Loucy (cell line): ENCODE data around the gene RTN4.

Source experiments
- H2AFZ ChIP-seq: fragments of 200-600 bp; sonication (generic); 2 replicates; pipeline ENCODE4 v1.6.0; 2016; ENCODE audit warnings: antibody characterized with exemption, mild to moderate bottlenecking, low read length, moderate library complexity
- H3F3A ChIP-seq: fragments of 200-600 bp; 2 replicates; pipeline ENCODE4 v1.6.0; 2016; ENCODE audit warnings: antibody characterized with exemption, low read depth, mild to moderate bottlenecking
- H3K27me3 ChIP-seq: fragments of 200-600 bp; sonication (generic); 2 replicates; pipeline ENCODE4 v1.6.1; 2014; ENCODE audit warnings: low read length, mild to moderate bottlenecking; ENCODE audit not compliant: insufficient read depth, poor library complexity, severe bottlenecking
- H3K36me3 ChIP-seq: fragments of 200-600 bp; sonication (generic); 2 replicates; pipeline ENCODE4 v1.6.1; 2016; ENCODE audit warnings: low read length; ENCODE audit not compliant: insufficient read depth
- H3K4me1 ChIP-seq: fragments of 200-600 bp; sonication (generic); 2 replicates; pipeline ENCODE4 v1.5.1; 2014; ENCODE audit warnings: low read length, mild to moderate bottlenecking; ENCODE audit not compliant: insufficient read depth, poor library complexity, severe bottlenecking
- H3K4me2 ChIP-seq: fragments of 200-600 bp; sonication (generic); 2 replicates; pipeline ENCODE4 v1.6.0; 2014; ENCODE audit warnings: antibody characterized with exemption, low read length, low read depth, mild to moderate bottlenecking; ENCODE audit not compliant: poor library complexity, severe bottlenecking
- H3K4me3 ChIP-seq: fragments of 200-600 bp; sonication (generic); 2 replicates; pipeline ENCODE4 v1.5.1; 2014; ENCODE audit warnings: low read length, mild to moderate bottlenecking, mixed read lengths; ENCODE audit not compliant: poor library complexity, severe bottlenecking
- H3K79me2 ChIP-seq: fragments of 200-600 bp; sonication (generic); 2 replicates; pipeline ENCODE4 v1.6.1; 2014; ENCODE audit warnings: low read length; ENCODE audit not compliant: insufficient read depth
- H3K9ac ChIP-seq: fragments of 200-600 bp; sonication (generic); 2 replicates; pipeline ENCODE4 v1.6.0; 2014; ENCODE audit warnings: mild to moderate bottlenecking, low read depth, low read length, moderate library complexity; ENCODE audit not compliant: poor library complexity, severe bottlenecking
- H3K9me2 ChIP-seq: fragments of 200-600 bp; sonication (generic); replicated peaks from 2 replicates; pipeline ENCODE4 v1.6.1; 2016; ENCODE audit warnings: low read depth, low read length, mixed read lengths
- H3K9me3 ChIP-seq: fragments of 200-600 bp; sonication (generic); 2 replicates; pipeline ENCODE4 v1.6.1; 2014; ENCODE audit warnings: mild to moderate bottlenecking, antibody characterized with exemption, low read length, low read depth; ENCODE audit not compliant: insufficient read depth
- H4K20me1 ChIP-seq: fragments of 200-600 bp; sonication (generic); 2 replicates; pipeline ENCODE4 v1.6.0; 2014; ENCODE audit warnings: antibody characterized with exemption, low read length, mild to moderate bottlenecking; ENCODE audit not compliant: insufficient read depth, poor library complexity, severe bottlenecking
- EZH2phosphoT487 ChIP-seq: fragments of 200-600 bp; IDR thresholded peaks from 2 replicates; pipeline ENCODE4 v1.6.1; 2018; ENCODE audit warnings: antibody characterized with exemption, mild to moderate bottlenecking, moderate library complexity, borderline replicate concordance
- TF ChIP-seq, protein P1 (sequence below): fragments of 200-600 bp; sonication (generic); conservative IDR thresholded peaks from 2 replicates; pipeline ENCODE4 v1.5.1; 2014; ENCODE audit warnings: mild to moderate bottlenecking, antibody characterized with exemption, low read length

Gene RTN4

DNA sequence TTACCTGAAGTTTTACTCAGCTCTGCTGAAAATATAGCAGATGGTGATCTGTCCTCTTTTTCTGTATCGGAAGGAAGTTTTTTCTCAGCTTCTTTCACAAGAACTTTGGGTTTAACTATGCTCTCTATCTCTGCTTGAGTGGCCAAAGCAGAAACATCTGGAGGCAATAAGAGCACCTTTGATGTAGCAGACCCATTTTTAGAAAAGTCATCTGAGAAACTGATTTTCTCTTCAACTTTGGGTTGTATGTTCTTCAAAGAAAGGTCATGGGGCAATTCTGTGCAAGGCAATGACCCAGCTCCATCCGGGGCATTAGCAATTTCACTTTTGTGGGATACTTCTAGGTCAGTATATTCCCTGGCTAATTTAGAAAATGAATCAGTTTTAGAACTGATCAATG, 25.2 kb downstream of the RTN4 start:
- Histone ChIP-seq H3K79me2 (peaks cover 98% of the 10 kb centered on the region), H4K20me1 (peaks cover 98% of the 10 kb centered on the region), H3K9me3 (no peaks in the 10 kb centered on the region), H3K4me3 (no peak overlapping the region), H3K27me3 (no peaks in the 10 kb centered on the region), H3K9ac (no peak overlapping the region), H3K4me2 (no peak overlapping the region), H3K4me1 (peaks cover 14% of the 10 kb centered on the region), H3K36me3 (peaks cover 24% of the 10 kb centered on the region; the same call in 1 of the 2 replicates), H3K9me2 (no peaks in the 10 kb centered on the region), H3F3A (no peaks in the 10 kb centered on the region), H2AFZ (no peak overlapping the region)
- no peak for TF ChIP-seq EZH2phosphoT487

DNA sequence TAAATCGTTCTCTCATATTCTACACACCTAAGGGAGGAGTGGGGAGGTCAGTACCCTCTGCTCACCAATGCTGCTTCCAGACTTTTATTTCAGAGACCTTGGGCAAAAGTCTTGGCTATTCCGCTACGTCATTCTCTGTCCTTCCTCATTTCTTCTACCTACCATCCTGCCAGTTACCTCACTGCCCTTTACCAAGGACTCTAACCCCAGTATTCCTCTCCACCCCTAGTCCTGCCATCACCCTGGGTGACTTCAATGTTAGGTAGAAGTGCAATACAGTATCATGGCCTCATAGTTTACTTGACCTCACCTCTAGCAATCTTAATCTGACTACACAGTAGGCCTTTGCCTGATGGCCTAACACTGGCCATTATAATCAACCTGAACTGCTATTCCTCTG, 27.8 kb downstream of the RTN4 start:
- Histone ChIP-seq H3K4me3 (no peak overlapping the region), H3K36me3 (peaks cover 40% of the 10 kb centered on the region), H3K9ac (no peak overlapping the region), H3F3A (no peaks in the 10 kb centered on the region), H3K79me2 (peaks cover 98% of the 10 kb centered on the region), H3K9me2 (no peaks in the 10 kb centered on the region), H4K20me1 (peaks cover 96% of the 10 kb centered on the region), H3K4me2 (no peak overlapping the region), H3K9me3 (no peaks in the 10 kb centered on the region), H3K4me1 (peaks cover 14% of the 10 kb centered on the region), H2AFZ (no peak overlapping the region), H3K27me3 (no peaks in the 10 kb centered on the region)
- TF ChIP-seq, protein P1, sequence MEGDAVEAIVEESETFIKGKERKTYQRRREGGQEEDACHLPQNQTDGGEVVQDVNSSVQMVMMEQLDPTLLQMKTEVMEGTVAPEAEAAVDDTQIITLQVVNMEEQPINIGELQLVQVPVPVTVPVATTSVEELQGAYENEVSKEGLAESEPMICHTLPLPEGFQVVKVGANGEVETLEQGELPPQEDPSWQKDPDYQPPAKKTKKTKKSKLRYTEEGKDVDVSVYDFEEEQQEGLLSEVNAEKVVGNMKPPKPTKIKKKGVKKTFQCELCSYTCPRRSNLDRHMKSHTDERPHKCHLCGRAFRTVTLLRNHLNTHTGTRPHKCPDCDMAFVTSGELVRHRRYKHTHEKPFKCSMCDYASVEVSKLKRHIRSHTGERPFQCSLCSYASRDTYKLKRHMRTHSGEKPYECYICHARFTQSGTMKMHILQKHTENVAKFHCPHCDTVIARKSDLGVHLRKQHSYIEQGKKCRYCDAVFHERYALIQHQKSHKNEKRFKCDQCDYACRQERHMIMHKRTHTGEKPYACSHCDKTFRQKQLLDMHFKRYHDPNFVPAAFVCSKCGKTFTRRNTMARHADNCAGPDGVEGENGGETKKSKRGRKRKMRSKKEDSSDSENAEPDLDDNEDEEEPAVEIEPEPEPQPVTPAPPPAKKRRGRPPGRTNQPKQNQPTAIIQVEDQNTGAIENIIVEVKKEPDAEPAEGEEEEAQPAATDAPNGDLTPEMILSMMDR = no peak
- TF ChIP-seq EZH2phosphoT487 = no peak

DNA sequence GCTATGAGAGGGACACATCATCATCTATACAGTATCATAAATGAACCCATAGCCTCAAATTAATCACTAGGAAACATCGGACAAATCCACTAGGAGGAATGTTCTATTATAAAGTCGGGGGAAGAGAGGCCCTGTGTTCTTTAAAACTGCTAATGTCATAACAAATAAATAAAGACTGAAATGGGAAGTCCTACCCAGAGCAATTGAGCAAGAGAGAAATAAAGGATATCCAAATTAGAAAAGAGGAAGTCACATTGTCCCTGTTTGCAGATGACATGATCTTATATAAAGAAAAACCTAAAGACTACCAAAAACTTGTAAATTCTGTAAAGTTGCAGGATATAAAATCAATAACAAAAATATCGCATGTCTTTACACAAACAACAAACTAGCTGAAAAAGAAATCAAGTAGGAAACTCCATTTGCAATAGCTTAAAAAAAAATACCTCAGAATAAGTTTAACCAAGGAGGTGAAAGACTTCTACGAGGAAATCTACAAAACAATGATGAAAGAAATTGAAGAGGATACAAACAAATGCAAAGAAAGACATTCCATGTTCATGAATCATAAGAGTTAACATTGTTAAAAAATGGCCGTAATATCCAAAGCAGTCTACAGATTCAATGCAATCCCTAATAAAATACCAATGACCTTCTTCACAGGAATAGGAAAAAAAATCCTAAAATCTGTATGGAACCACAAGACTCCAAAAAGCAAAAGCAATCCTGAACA, 30.6 kb downstream of the RTN4 start:
- Histone ChIP-seq H3K36me3 (peaks cover 26% of the 10 kb centered on the region), H3K9me2 (no peaks in the 10 kb centered on the region), H4K20me1 (peaks cover 97% of the 10 kb centered on the region), H3K4me3 (no peak overlapping the region), H3K27me3 (no peaks in the 10 kb centered on the region), H3K9me3 (no peaks in the 10 kb centered on the region), H2AFZ (no peak overlapping the region), H3K9ac (no peak overlapping the region), H3K79me2 (peaks cover 98% of the 10 kb centered on the region), H3K4me1 (no peaks in the 10 kb centered on the region), H3K4me2 (no peak overlapping the region), H3F3A (no peaks in the 10 kb centered on the region)
- TF ChIP-seq, protein P1 = no peak
- no peak for TF ChIP-seq EZH2phosphoT487

DNA sequence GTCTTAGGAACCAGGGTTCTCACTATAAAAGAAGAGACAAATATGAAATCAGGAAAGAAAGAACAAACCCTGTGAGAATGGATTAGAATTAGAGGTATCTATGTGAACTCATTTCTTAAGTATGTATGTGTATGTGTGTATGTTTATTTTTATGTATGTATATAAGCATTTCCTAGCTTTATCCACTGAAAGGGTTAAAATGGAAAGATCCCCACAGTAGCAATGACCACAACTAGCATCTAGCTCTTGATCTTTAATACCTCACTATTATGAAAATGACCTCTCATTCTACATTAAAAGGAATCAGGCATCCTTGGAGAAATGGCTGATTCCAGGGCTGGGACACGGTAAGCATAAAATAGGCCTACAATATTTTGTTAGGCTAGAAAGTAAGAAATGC, 31.6 kb downstream of the RTN4 start:
- H3K9me2 ChIP-seq = no peaks in the 10 kb centered on the region
- H3K27me3 ChIP-seq = no peaks in the 10 kb centered on the region
- no peak overlapping the region for H3K4me2 ChIP-seq
- H4K20me1 ChIP-seq = peaks cover 96% of the 10 kb centered on the region
- H3K4me3 ChIP-seq = no peak overlapping the region
- no peak for TF ChIP-seq EZH2phosphoT487
- TF ChIP-seq, protein P1 = no peak
- no peak overlapping the region for H2AFZ ChIP-seq
- no peaks in the 10 kb centered on the region for H3F3A ChIP-seq
- no peaks in the 10 kb centered on the region for H3K9me3 ChIP-seq
- peaks cover 99% of the 10 kb centered on the region for H3K79me2 ChIP-seq
- H3K36me3 ChIP-seq = peaks cover 26% of the 10 kb centered on the region
- no peak overlapping the region for H3K9ac ChIP-seq
- peaks cover 2% of the 10 kb centered on the region for H3K4me1 ChIP-seq
